ENCODE data around the gene ANGEL1. TPM values are rescaled to one million over a fixed set of nuclear protein-coding genes. Genes with fewer than 3 reads are reported as not detected.

ANGEL1 gene
- total and polyA plus RNA-seq, 2 of the 13 experiments (the other 11 are each of a cell fraction or from before 2014, with no cell fraction given) = 14.3 to 20.1 TPM

- TF ChIP-seq RORA (CRISPR knock-in tag; IDR thresholded peaks at IDR 0.05) = no peak
- TF ChIP-seq ZNF747 (CRISPR knock-in tag; IDR thresholded peaks at IDR 0.05; ENCODE audit: borderline replicate concordance) = peak; percentile 71; the same call in 1 of the 2 replicates
- no peak for TF ChIP-seq EED (CRISPR knock-in tag; IDR thresholded peaks at IDR 0.05)
- TF ChIP-seq TP53 (CRISPR knock-in tag; conservative IDR thresholded peaks at IDR 0.05) = no peak
- TF ChIP-seq ZNF275 (CRISPR knock-in tag; IDR thresholded peaks at IDR 0.05; ENCODE audit: borderline replicate concordance) = no peak
- TF ChIP-seq HOXA9 (CRISPR knock-in tag; IDR thresholded peaks at IDR 0.05; ENCODE audit: borderline replicate concordance) = 0 out of 2 replicates have a peak, but pooled peaks have one; percentile 31
- TF ChIP-seq ZBTB44 (CRISPR knock-in tag; IDR thresholded peaks at IDR 0.05) = no peak
- no peak for TF ChIP-seq ZNF615 (CRISPR knock-in tag; IDR thresholded peaks at IDR 0.05; ENCODE audit: borderline replicate concordance)
- no peak for TF ChIP-seq CSRNP2 (CRISPR knock-in tag; conservative IDR thresholded peaks at IDR 0.05; ENCODE audit: low read depth)
- no peak for TF ChIP-seq ZC3H4 (CRISPR knock-in tag; IDR thresholded peaks at IDR 0.05; ENCODE audit: borderline replicate concordance)
- peak; percentile 91 for TF ChIP-seq GABPB1 (CRISPR knock-in tag; IDR thresholded peaks at IDR 0.05)
- peak; percentile 89; the same call in 1 of the 2 replicates for TF ChIP-seq ZNF678 (CRISPR knock-in tag; IDR thresholded peaks at IDR 0.05)
- TF ChIP-seq ZSCAN29 (CRISPR knock-in tag; conservative IDR thresholded peaks at IDR 0.05) = peak; percentile 76; the same call in 1 of the 2 replicates
- no peak for TF ChIP-seq FOXO4 (CRISPR knock-in tag; conservative IDR thresholded peaks at IDR 0.05)
- TF ChIP-seq GLMP (CRISPR knock-in tag; IDR thresholded peaks at IDR 0.05; ENCODE audit: borderline replicate concordance) = no peak
- TF ChIP-seq ZNF781 (CRISPR knock-in tag; IDR thresholded peaks at IDR 0.05; ENCODE audit: borderline replicate concordance, not compliant biosample characterization) = no peak
- peak; percentile 79 for TF ChIP-seq ZNF230 (CRISPR knock-in tag; IDR thresholded peaks at IDR 0.05)
- TF ChIP-seq POGZ (CRISPR knock-in tag; IDR thresholded peaks at IDR 0.05) = peak; percentile 81
- no peak for TF ChIP-seq SNAI1 (CRISPR knock-in tag; IDR thresholded peaks at IDR 0.05; ENCODE audit: borderline replicate concordance)
These were observed at the start of gene ANGEL1 (continued) for GRCh38 chr14:76812422-76813383.

All from HepG2 (cell line).